Measurements from ENCODE around the gene ASPRV1.

Gene ASPRV1

DNA sequence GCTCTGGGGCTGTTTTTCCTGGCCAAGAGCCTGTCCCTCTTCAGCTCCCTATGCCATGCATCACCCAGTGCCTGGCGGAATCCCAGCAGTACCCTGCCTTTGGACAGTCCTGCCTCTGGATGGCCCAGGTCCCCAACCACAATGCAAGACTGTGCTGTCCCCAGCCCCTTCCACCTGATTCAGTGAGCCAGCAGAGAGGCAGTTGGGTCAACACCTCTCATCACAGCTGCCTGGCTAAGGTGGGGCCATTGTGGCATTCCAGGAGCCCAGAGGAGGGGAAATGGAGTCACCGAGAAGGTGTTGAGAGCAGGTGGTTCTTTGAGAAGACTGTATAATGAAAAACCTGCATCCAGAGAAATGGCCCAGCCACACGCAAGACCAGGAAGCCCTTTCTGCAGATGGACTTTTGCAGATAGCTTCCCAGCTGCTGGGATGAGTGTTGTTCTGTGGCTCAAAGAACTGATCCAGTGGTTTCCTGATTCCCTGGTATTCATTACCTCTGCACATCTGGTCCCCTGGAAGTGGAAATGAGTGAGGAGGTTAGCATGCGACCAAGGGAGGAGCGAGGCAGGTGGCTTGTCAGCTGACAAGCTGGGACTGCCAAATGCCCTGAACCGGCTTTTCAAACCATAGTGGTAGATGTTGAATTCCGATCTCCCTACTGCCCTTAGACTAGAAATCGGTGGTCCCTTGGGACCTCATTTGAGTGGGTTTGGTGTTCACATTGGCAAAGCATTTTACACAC is 1.7 kb upstream of the ASPRV1 start:
- no peaks in the 10 kb centered on the region for H3K9me3 Mint-ChIP-seq
- peaks cover 11% of the 10 kb centered on the region for H3K27me3 Mint-ChIP-seq (ENCODE audit: low read depth, poor library complexity)
- H3K4me1 Mint-ChIP-seq: peaks cover 7% of the 10 kb centered on the region
- H3K4me3 Mint-ChIP-seq: no peak overlapping the region
- H3K27ac Mint-ChIP-seq: peak overlapping the region; percentile 57
- DNase-seq: no peak
- no peak for TF ChIP-seq CTCF (IDR thresholded peaks at IDR 0.05)
- H3K36me3 Mint-ChIP-seq (ENCODE audit: low read depth): no peaks in the 10 kb centered on the region

DNA sequence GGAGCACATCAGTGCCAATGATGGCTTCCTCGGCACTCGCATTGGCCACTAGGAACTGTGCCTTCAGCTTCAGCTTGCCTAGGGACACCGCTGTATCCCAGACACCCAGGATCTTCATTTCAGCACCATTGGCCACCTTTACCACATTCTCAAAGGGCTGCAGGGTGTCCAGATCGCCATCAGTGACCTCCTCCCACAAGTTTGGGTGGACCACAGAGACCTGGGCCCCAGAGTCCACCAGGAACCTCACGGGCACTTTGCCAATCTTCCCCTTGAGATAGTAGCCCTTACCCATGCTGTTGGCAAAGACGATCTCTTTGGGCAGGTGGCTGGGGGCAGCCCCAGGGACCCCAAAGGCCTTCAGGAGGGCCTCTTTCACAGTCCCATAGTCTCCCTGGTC is 610 bp downstream of the ASPRV1 start:
- Mint-ChIP-seq H3K36me3 (ENCODE audit: low read depth) (no peaks in the 10 kb centered on the region), H3K4me3 (no peak overlapping the region), H3K27ac (no peak overlapping the region), H3K27me3 (ENCODE audit: low read depth, poor library complexity) (peaks cover 27% of the 10 kb centered on the region), H3K9me3 (no peaks in the 10 kb centered on the region), H3K4me1 (peaks cover 7% of the 10 kb centered on the region)
- no peak for TF ChIP-seq CTCF (IDR thresholded peaks at IDR 0.05)
- no peak for DNase-seq

GRCh38 chr2:69959425-69959824 is 2.0 kb downstream of the ASPRV1 start:
- DNase-seq: no peak

GRCh38 chr2:69958480-69958879 is 3.0 kb downstream of the ASPRV1 start:
- no peak overlapping the region for H3K4me3 Mint-ChIP-seq
- H3K4me1 Mint-ChIP-seq: peaks cover 13% of the 10 kb centered on the region
- no peaks in the 10 kb centered on the region for H3K36me3 Mint-ChIP-seq (ENCODE audit: low read depth)
- H3K27me3 Mint-ChIP-seq (ENCODE audit: low read depth, poor library complexity): peaks cover 30% of the 10 kb centered on the region
- no peaks in the 10 kb centered on the region for H3K9me3 Mint-ChIP-seq
- DNase-seq: no peak
- H3K27ac Mint-ChIP-seq: no peak overlapping the region
- TF ChIP-seq CTCF (IDR thresholded peaks at IDR 0.05): no peak

More at GRCh38 chr2:69959425-69959824, 2.0 kb downstream of the ASPRV1 start:
- no peaks in the 10 kb centered on the region for H3K36me3 Mint-ChIP-seq (ENCODE audit: low read depth)
- no peak overlapping the region for H3K27ac Mint-ChIP-seq
- no peaks in the 10 kb centered on the region for H3K9me3 Mint-ChIP-seq
- TF ChIP-seq CTCF (IDR thresholded peaks at IDR 0.05): no peak
- peaks cover 10% of the 10 kb centered on the region for H3K4me1 Mint-ChIP-seq
- H3K4me3 Mint-ChIP-seq: no peak overlapping the region
- H3K27me3 Mint-ChIP-seq (ENCODE audit: low read depth, poor library complexity): peaks cover 30% of the 10 kb centered on the region

GRCh38 chr2:69957965-69958364 is 3.5 kb downstream of the ASPRV1 start:
- no peak for TF ChIP-seq CTCF (IDR thresholded peaks at IDR 0.05)
- H3K27me3 Mint-ChIP-seq (ENCODE audit: low read depth, poor library complexity): peaks cover 30% of the 10 kb centered on the region
- no peak overlapping the region for H3K4me3 Mint-ChIP-seq
- H3K36me3 Mint-ChIP-seq (ENCODE audit: low read depth): no peaks in the 10 kb centered on the region
- H3K9me3 Mint-ChIP-seq: no peaks in the 10 kb centered on the region
- peaks cover 13% of the 10 kb centered on the region for H3K4me1 Mint-ChIP-seq
- DNase-seq: no peak
- no peak overlapping the region for H3K27ac Mint-ChIP-seq

DNA sequence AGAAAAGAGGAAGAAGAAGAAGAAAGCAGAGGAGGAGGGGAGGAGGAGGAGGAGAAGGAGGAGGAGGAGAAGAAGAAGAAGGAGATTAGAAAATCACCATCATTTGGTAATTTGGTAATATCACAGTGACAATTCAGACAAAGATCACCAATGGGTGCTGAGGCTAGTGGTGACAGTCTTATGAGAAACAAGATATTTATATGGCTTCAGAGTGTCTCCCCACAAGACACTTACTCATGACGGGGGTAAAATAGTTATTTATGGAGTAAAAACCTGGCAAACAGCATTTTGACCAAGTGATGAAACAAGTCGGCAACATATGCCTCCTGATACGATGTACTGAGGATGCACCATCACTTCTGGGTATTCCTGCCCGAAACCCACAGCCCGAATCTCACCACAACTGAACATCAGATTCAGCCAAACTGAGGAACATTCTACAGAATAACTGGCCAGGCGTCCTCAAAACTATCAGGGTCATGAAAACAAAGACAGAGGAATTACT is 4.9 kb downstream of the ASPRV1 start:
- no peak overlapping the region for H3K4me3 Mint-ChIP-seq
- H3K27ac Mint-ChIP-seq: no peak overlapping the region
- no peaks in the 10 kb centered on the region for H3K9me3 Mint-ChIP-seq
- no peaks in the 10 kb centered on the region for H3K36me3 Mint-ChIP-seq (ENCODE audit: low read depth)
- peaks cover 13% of the 10 kb centered on the region for H3K4me1 Mint-ChIP-seq
- TF ChIP-seq CTCF (IDR thresholded peaks at IDR 0.05): no peak
- DNase-seq: no peak
- H3K27me3 Mint-ChIP-seq (ENCODE audit: low read depth, poor library complexity): peaks cover 30% of the 10 kb centered on the region

All from nephron progenitor cell (in vitro differentiated cells).